IMR-90 (cell line): ENCODE results near the gene PCSK2. TPM values are rescaled to one million over a fixed set of nuclear protein-coding genes. Genes with fewer than 3 reads are reported as not detected.

Source experiments
- ATAC-seq: fragments of 200-7000 bp; cut with Tn5 transposase; 2 replicates; pipeline ENCODE4 v1.9.1; 2020; ENCODE audit warnings: low read depth, mild to moderate bottlenecking, moderate library complexity
- BruUV-seq: library from RNA; stranded (reverse); fragments of 400-500 nt; replicated peaks from 2 replicates; lab custom pipeline; 2021; lab: Mats Ljungman, UMichigan
- CTCF ChIA-PET: fragments of 300-600 bp; formaldehyde crosslinking; extraction: SDS; loops from one replicate; lab custom pipeline; 2021; ENCODE audit warnings: antibody characterized with exemption; lab: Yijun Ruan, JAX
- POLR2A ChIA-PET: fragments of 300-600 bp; sonication (Branson Sonifier 250); formaldehyde crosslinking; loops from one replicate; lab custom pipeline; 2022; ENCODE audit warnings: antibody characterized with exemption; ENCODE audit not compliant: unreplicated experiment; lab: Charles Lee
- DNase-seq: peaks from one replicate; pipeline ENCODE4 v3.0.0; 2013
- H2AFZ ChIP-seq: replicated peaks from 2 replicates; pipeline ENCODE3; 2013; ENCODE audit warnings: low read length, mild to moderate bottlenecking; ENCODE audit not compliant: poor library complexity
- H2AK5ac ChIP-seq: 2 replicates; pipeline ENCODE4 v1.6.1; 2013; ENCODE audit warnings: low read depth, low read length, inconsistent platforms
- H2AK9ac ChIP-seq: replicated peaks from 2 replicates; pipeline ENCODE3; 2013; ENCODE audit warnings: mild to moderate bottlenecking, low read depth, low read length, moderate library complexity; ENCODE audit not compliant: poor library complexity
- H2BK120ac ChIP-seq: 2 replicates; pipeline ENCODE4 v1.6.1; 2013; ENCODE audit warnings: low read depth, low read length, inconsistent platforms
- H2BK15ac ChIP-seq: 3 replicates; pipeline ENCODE4 v1.6.1; 2013; ENCODE audit warnings: low read depth, low read length, inconsistent platforms
- H2BK20ac ChIP-seq: 2 replicates; pipeline ENCODE4 v1.6.1; 2013; ENCODE audit warnings: low read depth, mild to moderate bottlenecking, inconsistent platforms, low read length, moderate library complexity
- H2BK5ac ChIP-seq: 2 replicates; pipeline ENCODE4 v1.6.1; 2013; ENCODE audit warnings: mild to moderate bottlenecking, low read depth, low read length, inconsistent platforms; ENCODE audit not compliant: poor library complexity, severe bottlenecking
- H3K14ac ChIP-seq: replicated peaks from 2 replicates; pipeline ENCODE4 v1.6.1; 2013; ENCODE audit warnings: low read depth, low read length, inconsistent platforms
- H3K18ac ChIP-seq: 2 replicates; pipeline ENCODE4 v1.6.1; 2013; ENCODE audit warnings: low read depth, low read length, control low read depth
- H3K23ac ChIP-seq: 2 replicates; pipeline ENCODE4 v1.6.1; 2013; ENCODE audit warnings: low read depth, low read length, inconsistent platforms
- H3K27ac ChIP-seq: 2 replicates; pipeline ENCODE4 v1.5.1; 2013; ENCODE audit warnings: mild to moderate bottlenecking, control low read depth, low read length; ENCODE audit not compliant: insufficient read depth
- H3K27me3 ChIP-seq: 2 replicates; pipeline ENCODE4 v1.6.1; 2013; ENCODE audit warnings: low read length; ENCODE audit not compliant: control insufficient read depth, insufficient read depth
- H3K36me3 ChIP-seq: 2 replicates; pipeline ENCODE4 v1.6.1; 2013; ENCODE audit warnings: low read length, mixed read lengths; ENCODE audit not compliant: control insufficient read depth, insufficient read depth
- H3K4ac ChIP-seq: 2 replicates; pipeline ENCODE4 v1.6.1; 2013; ENCODE audit warnings: low read depth, low read length, inconsistent platforms
- H3K4me1 ChIP-seq: 2 replicates; pipeline ENCODE4 v1.6.1; 2013; ENCODE audit warnings: low read length, mixed read lengths; ENCODE audit not compliant: control insufficient read depth, insufficient read depth
- H3K4me2 ChIP-seq: 2 replicates; pipeline ENCODE4 v1.6.1; 2013; ENCODE audit warnings: low read depth, mild to moderate bottlenecking, control low read depth, low read length, moderate library complexity
- H3K4me3 ChIP-seq: 2 replicates; pipeline ENCODE4 v1.5.1; 2013; ENCODE audit warnings: low read depth, mild to moderate bottlenecking, control low read depth, low read length, moderate library complexity; ENCODE audit not compliant: insufficient read depth
- H3K56ac ChIP-seq: 2 replicates; pipeline ENCODE4 v1.6.1; 2013; ENCODE audit warnings: low read length, inconsistent platforms; ENCODE audit not compliant: insufficient read depth; ENCODE audit errors: extremely low read depth
- H3K79me1 ChIP-seq, 2 experiments: 2 replicates each; pipeline ENCODE4 v1.6.1; 2013; ENCODE audit warnings: low read length in 2 of 2, inconsistent platforms in 1 of 2, low read depth in 1 of 2
- H3K9ac ChIP-seq: 2 replicates; pipeline ENCODE4 v1.6.1; 2013; ENCODE audit warnings: low read depth, low read length, control low read depth
- H3K9me1 ChIP-seq: 2 replicates; pipeline ENCODE4 v1.6.1; 2013; ENCODE audit warnings: low read length, inconsistent platforms; ENCODE audit not compliant: insufficient read depth
- H3K9me3 ChIP-seq: 2 replicates; pipeline ENCODE4 v1.6.1; 2013; ENCODE audit warnings: low read length; ENCODE audit not compliant: control insufficient read depth, insufficient read depth
- H4K20me1 ChIP-seq: 2 replicates; pipeline ENCODE4 v1.6.1; 2013; ENCODE audit warnings: low read length, inconsistent platforms; ENCODE audit not compliant: insufficient read depth
- H4K5ac ChIP-seq: 2 replicates; pipeline ENCODE4 v1.6.1; 2013; ENCODE audit warnings: mild to moderate bottlenecking, low read depth, low read length, control low read depth
- H4K8ac ChIP-seq, 2 experiments: 2 replicates each; pipeline ENCODE4 v1.6.1; 2013; ENCODE audit warnings: low read depth in 2 of 2, low read length in 2 of 2, control low read depth in 1 of 2, inconsistent platforms in 1 of 2
- H4K91ac ChIP-seq: 2 replicates; pipeline ENCODE4 v1.6.1; 2013; ENCODE audit warnings: low read depth, low read length, inconsistent platforms; ENCODE audit not compliant: insufficient read depth
- BHLHE40 ChIP-seq: fragments of 150-350 bp; IDR thresholded peaks from 2 replicates; pipeline ENCODE4 v1.6.1; 2016; ENCODE audit warnings: mild to moderate bottlenecking, low read depth, low read length
- CEBPB ChIP-seq: IDR thresholded peaks from 2 replicates; pipeline ENCODE4 v1.6.1; 2012; ENCODE audit warnings: low read depth, low read length, improper control_type of control experiment
- CHD1 ChIP-seq: IDR thresholded peaks from 2 replicates; pipeline ENCODE4 v1.6.1; 2012; ENCODE audit warnings: low read depth, low read length, improper control_type of control experiment
- FOS ChIP-seq: fragments of 150-350 bp; IDR thresholded peaks from 2 replicates; pipeline ENCODE4 v1.6.1; 2016; ENCODE audit warnings: low read depth, low read length
- MAFK ChIP-seq: IDR thresholded peaks from 2 replicates; pipeline ENCODE4 v1.6.1; 2012; ENCODE audit warnings: low read depth, low read length, improper control_type of control experiment
- MAZ ChIP-seq: IDR thresholded peaks from 2 replicates; pipeline ENCODE4 v1.6.1; 2012; ENCODE audit warnings: low read depth, mild to moderate bottlenecking, low read length, improper control_type of control experiment, moderate library complexity, borderline replicate concordance
- MXI1 ChIP-seq: IDR thresholded peaks from 2 replicates; pipeline ENCODE4 v1.6.1; 2012; ENCODE audit warnings: low read depth, mild to moderate bottlenecking, low read length, moderate library complexity, borderline replicate concordance
- NFE2L2 ChIP-seq: fragments of 150-350 bp; IDR thresholded peaks from 2 replicates; pipeline ENCODE4 v1.6.1; 2016; ENCODE audit warnings: low read depth, mild to moderate bottlenecking, low read length
- POLR2A ChIP-seq: IDR thresholded peaks from 2 replicates; pipeline ENCODE4 v1.6.1; 2012; ENCODE audit warnings: mild to moderate bottlenecking, low read depth, low read length
- RAD21 ChIP-seq: IDR thresholded peaks from 2 replicates; pipeline ENCODE4 v1.6.1; 2012; ENCODE audit warnings: low read length, improper control_type of control experiment
- RCOR1 ChIP-seq: IDR thresholded peaks from 2 replicates; pipeline ENCODE4 v1.6.1; 2012; ENCODE audit warnings: mild to moderate bottlenecking, low read length, improper control_type of control experiment; ENCODE audit not compliant: insufficient replicate concordance
- RFX5 ChIP-seq: IDR thresholded peaks from 2 replicates; pipeline ENCODE4 v1.8.0; 2012; ENCODE audit warnings: low read depth, mild to moderate bottlenecking, low read length, moderate library complexity
- SMC3 ChIP-seq: fragments of 150-350 bp; IDR thresholded peaks from 2 replicates; pipeline ENCODE4 v1.6.1; 2016; ENCODE audit warnings: low read depth, mild to moderate bottlenecking, antibody characterized with exemption, low read length, moderate library complexity
- WGBS, 2 experiments: methylation state at CpG; one replicate each; pipeline versions ENCODE4 v1.1.5 to v1.1.7; 2013; ENCODE audit warnings: missing lambda C conversion rate in 2 of 2; ENCODE audit not compliant: insufficient read length in 1 of 2; ENCODE audit errors: extremely low coverage in 2 of 2; 5-methylcytosine and 5-hydroxymethylcytosine counted together
- dilution Hi-C: fragments of 300-500 bp; cut with HindIII; formaldehyde crosslinking; loops from one replicate; pipeline ENCODE4 v1.14.3; 2018; ENCODE audit warnings: low sequenced_read_pairs; ENCODE audit not compliant: unreplicated experiment
- in situ Hi-C: fragments of 300-500 bp; cut with MboI; formaldehyde crosslinking; loops from 3 replicates; pipeline ENCODE4 v1.14.3; 2019; ENCODE audit warnings: low sequenced_read_pairs, inconsistent platforms, mixed read lengths
- intact Hi-C: fragments of 100-400 bp; cut with micrococcal nuclease; formaldehyde crosslinking; loops from 2 replicates; pipeline ENCODE4 v1.10.0; 2022
- polyA plus RNA-seq, 3 experiments: library from polyadenylated mRNA; depleted of rRNA; stranded (reverse); fragments of >200 nt; gene quantifications; 2 replicates each; pipeline ENCODE4 v1.2.3, GENCODE V29; 2012; ENCODE audit warnings: low replicate concordance in 1 of 3
- total RNA-seq: library from RNA; depleted of rRNA; stranded (reverse); fragments of >200 nt; gene quantifications from 2 replicates; pipeline ENCODE4 v1.2.3, GENCODE V29; 2012
- TF ChIP-seq, protein P1 (sequence below): fragments of 150-350 bp; IDR thresholded peaks from 2 replicates; pipeline ENCODE4 v1.6.1; 2016; ENCODE audit warnings: low read depth, mild to moderate bottlenecking, low read length, moderate library complexity, borderline replicate concordance
- TF ChIP-seq, protein P2 (sequence below): conservative IDR thresholded peaks from 2 replicates; pipeline ENCODE4 v1.5.1; 2012; ENCODE audit warnings: mild to moderate bottlenecking, low read depth, low read length, improper control_type of control experiment

Gene PCSK2
- total and polyA plus RNA-seq, 2 of the 4 experiments (the other 2 are of a cell fraction): not detected

DNA sequence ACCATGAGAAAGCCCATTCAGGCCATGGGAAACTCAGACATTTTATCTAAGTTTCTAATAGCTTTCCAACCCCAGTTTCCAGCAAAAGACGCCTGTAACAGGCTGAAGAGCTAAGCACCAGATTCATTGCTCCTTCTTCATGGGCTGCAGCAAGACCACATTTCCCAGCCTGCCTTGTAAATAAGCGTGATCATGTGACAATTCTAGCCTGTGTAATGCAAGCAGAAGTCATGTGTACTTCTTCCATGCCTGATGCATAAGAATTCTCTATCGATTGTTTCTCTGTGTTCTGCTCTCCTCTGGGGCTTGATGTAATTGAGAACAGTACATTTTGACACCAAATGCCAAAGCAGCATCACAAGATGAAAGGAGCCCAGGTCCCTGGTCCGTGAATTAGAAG, 6.8 kb downstream of the PCSK2 start:
- no peak for TF ChIP-seq FOS
- no peak for TF ChIP-seq NFE2L2
- no peak for TF ChIP-seq POLR2A
- TF ChIP-seq, protein P1, sequence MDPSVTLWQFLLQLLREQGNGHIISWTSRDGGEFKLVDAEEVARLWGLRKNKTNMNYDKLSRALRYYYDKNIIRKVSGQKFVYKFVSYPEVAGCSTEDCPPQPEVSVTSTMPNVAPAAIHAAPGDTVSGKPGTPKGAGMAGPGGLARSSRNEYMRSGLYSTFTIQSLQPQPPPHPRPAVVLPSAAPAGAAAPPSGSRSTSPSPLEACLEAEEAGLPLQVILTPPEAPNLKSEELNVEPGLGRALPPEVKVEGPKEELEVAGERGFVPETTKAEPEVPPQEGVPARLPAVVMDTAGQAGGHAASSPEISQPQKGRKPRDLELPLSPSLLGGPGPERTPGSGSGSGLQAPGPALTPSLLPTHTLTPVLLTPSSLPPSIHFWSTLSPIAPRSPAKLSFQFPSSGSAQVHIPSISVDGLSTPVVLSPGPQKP: no peak
- TF ChIP-seq, protein P2, sequence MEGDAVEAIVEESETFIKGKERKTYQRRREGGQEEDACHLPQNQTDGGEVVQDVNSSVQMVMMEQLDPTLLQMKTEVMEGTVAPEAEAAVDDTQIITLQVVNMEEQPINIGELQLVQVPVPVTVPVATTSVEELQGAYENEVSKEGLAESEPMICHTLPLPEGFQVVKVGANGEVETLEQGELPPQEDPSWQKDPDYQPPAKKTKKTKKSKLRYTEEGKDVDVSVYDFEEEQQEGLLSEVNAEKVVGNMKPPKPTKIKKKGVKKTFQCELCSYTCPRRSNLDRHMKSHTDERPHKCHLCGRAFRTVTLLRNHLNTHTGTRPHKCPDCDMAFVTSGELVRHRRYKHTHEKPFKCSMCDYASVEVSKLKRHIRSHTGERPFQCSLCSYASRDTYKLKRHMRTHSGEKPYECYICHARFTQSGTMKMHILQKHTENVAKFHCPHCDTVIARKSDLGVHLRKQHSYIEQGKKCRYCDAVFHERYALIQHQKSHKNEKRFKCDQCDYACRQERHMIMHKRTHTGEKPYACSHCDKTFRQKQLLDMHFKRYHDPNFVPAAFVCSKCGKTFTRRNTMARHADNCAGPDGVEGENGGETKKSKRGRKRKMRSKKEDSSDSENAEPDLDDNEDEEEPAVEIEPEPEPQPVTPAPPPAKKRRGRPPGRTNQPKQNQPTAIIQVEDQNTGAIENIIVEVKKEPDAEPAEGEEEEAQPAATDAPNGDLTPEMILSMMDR: no peak
- no peak for TF ChIP-seq RAD21
- no peak for TF ChIP-seq MAZ
- TF ChIP-seq BHLHE40: no peak
- no peak for TF ChIP-seq SMC3
- TF ChIP-seq MXI1: no peak
- no peak for TF ChIP-seq RCOR1
- no peak for TF ChIP-seq CEBPB
- no peak for TF ChIP-seq CHD1
- TF ChIP-seq MAFK: no peak
- TF ChIP-seq RFX5: no peak
- Histone ChIP-seq H4K8ac (no peak overlapping the region), H3K14ac (no peak overlapping the region), H3K23ac (no peak overlapping the region), H2BK5ac (no peak overlapping the region), H3K4me3 (no peak overlapping the region), H3K4ac (no peak overlapping the region), H3K56ac (no peak overlapping the region), H3K9ac (no peak overlapping the region), H4K5ac (no peak overlapping the region), H4K91ac (no peak overlapping the region), H2AFZ (no peak overlapping the region), H2AK5ac (no peak overlapping the region), H3K36me3 (no peaks in the 10 kb centered on the region), H3K79me1 (no peaks in the 10 kb centered on the region), H3K4me1 (no peaks in the 10 kb centered on the region), H4K20me1 (no peaks in the 10 kb centered on the region), H2BK20ac (no peak overlapping the region), H3K27ac (no peak overlapping the region), H3K9me1 (no peaks in the 10 kb centered on the region), H2AK9ac (no peak overlapping the region), H3K9me3 (no peaks in the 10 kb centered on the region), H3K4me2 (no peak overlapping the region), H2BK120ac (no peak overlapping the region), H2BK15ac (no peak overlapping the region), H3K27me3 (peaks cover under 1% of the 10 kb centered on the region; the same call in 1 of the 2 replicates), H3K18ac (no peak overlapping the region)
- ChIA-PET CTCF (no interaction called here), POLR2A (no interaction called here)
- 27% methylated on average over 2 of the region's 4 CpGs; no CpG with 5 or more reads in 1 of the 2 experiments for WGBS, 2 experiments
- no peak for ATAC-seq
- no peak for DNase-seq
- BruUV-seq: no TSS peak
- intact Hi-C loops: no loop called here
- in situ Hi-C loops: loop anchor here (25.0 kb wide), 1 partner anchor 421 kb away; no protein-coding TSS in a partner anchor
- dilution Hi-C loops: no loop called here
